Measurements from ENCODE around the gene EEFSEC.

EEFSEC gene

GRCh38 chr3:128328546-128329458 is 175.5 kb downstream of the EEFSEC start:
- POLR2A ChIA-PET (ENCODE audit: low non-redundant PET) = no interaction called here
- TF ChIP-seq CTCF (conservative IDR thresholded peaks at IDR 0.05; ENCODE audit: low read depth) = no peak
- CTCF ChIA-PET = interaction anchor here (0.7 to 1.1 kb wide), 2 partner anchors 102 to 104 kb away, joined by 3 to 4 read pairs; no protein-coding TSS in a partner anchor
- DNase-seq (ENCODE audit: low spot score) = no peak
- no peak overlapping the region for H3K27ac ChIP-seq

- no peak overlapping the region for H3K27ac ChIP-seq
- CTCF ChIA-PET = interaction anchor here (0.7 to 1.1 kb wide), 2 partner anchors 103 kb away, joined by 3 to 4 read pairs; no protein-coding TSS in a partner anchor
- no peak for DNase-seq (ENCODE audit: low spot score)
- TF ChIP-seq CTCF (conservative IDR thresholded peaks at IDR 0.05; ENCODE audit: low read depth) = no peak
- POLR2A ChIA-PET (ENCODE audit: low non-redundant PET) = no interaction called here
These were observed 176.4 kb downstream of the EEFSEC start for GRCh38 chr3:128329491-128330213.

GRCh38 chr3:128330214-128330842 is 177.0 kb downstream of the EEFSEC start:
- no peak for TF ChIP-seq CTCF (conservative IDR thresholded peaks at IDR 0.05; ENCODE audit: low read depth)
- ChIA-PET POLR2A (ENCODE audit: low non-redundant PET) (no interaction called here), CTCF (no interaction called here)
- DNase-seq (ENCODE audit: low spot score) = no peak
- no peak overlapping the region for H3K27ac ChIP-seq

- H3K27ac ChIP-seq = no peak overlapping the region
- ChIA-PET CTCF (interaction anchor here (0.6 kb wide), 1 partner anchor 82 kb away, joined by 3 read pairs; no protein-coding TSS in a partner anchor), POLR2A (ENCODE audit: low non-redundant PET) (no interaction called here)
- no peak for DNase-seq (ENCODE audit: low spot score)
- no peak for TF ChIP-seq CTCF (conservative IDR thresholded peaks at IDR 0.05; ENCODE audit: low read depth)
These were observed 180.9 kb downstream of the EEFSEC start for GRCh38 chr3:128334086-128334645.

GRCh38 chr3:128334766-128335165 is 181.5 kb downstream of the EEFSEC start:
- no peak overlapping the region for H3K27ac ChIP-seq
- CTCF ChIA-PET = interaction anchor here (0.6 kb wide), 1 partner anchor 82 kb away, joined by 3 read pairs; no protein-coding TSS in a partner anchor
- POLR2A ChIA-PET (ENCODE audit: low non-redundant PET) = no interaction called here
- DNase-seq (ENCODE audit: low spot score) = no peak
- TF ChIP-seq CTCF (conservative IDR thresholded peaks at IDR 0.05; ENCODE audit: low read depth) = no peak

Measured in RWPE1 (cell line).